Right ventricle myocardium inferior (tissue), 1 donor: ENCODE measurements around the gene EGLN1. TPM values are rescaled to one million over a fixed set of nuclear protein-coding genes. Genes with fewer than 3 reads are reported as not detected.

Experiments used
- ATAC-seq: fragments of 200-7000 bp; cut with Tn5 transposase; one replicate; pipeline ENCODE4 v1.9.1; 2020; ENCODE audit warnings: mild to moderate bottlenecking, moderate library complexity
- DNase-seq: peaks from one replicate; pipeline ENCODE4 v3.0.0; 2021; ENCODE audit errors: missing footprints
- intact Hi-C: fragments of 100-400 bp; cut with DNase I; formaldehyde crosslinking; loops from one replicate; pipeline ENCODE4 v1.11.0; 2022
- total RNA-seq: library from RNA; stranded (reverse); fragmentation: NEBNext Ultra II Directional; extraction: Animal tissue kit (Norgen Biotek cat#: 25700); gene quantifications from one replicate; pipeline ENCODE4 v1.2.1, GENCODE V29; 2021
- donor health status: DM: no; HTN: yes; CAD: no; lungs with severe emphysema.

Gene EGLN1
- total RNA-seq, 1 donor from 2014 or later, result 86.0 TPM

DNA sequence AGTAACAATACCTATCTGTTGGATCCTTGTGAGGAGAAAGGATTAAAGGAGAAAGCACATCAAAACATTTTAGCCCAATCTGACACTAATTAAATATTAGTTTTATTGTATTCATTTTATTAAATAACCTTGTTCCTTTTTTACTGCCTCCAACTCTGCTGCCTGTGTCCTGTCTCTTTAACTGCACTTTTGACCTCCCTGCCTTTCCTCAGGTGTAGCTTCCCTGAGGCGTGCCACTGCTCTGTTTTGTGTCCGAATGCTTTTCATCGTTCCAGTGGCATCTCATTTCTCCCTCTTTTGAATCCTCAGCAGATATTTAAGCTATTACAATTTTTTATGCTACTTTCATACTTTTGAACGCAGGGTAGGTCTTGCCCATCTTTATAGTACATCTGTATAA, 73.6 kb downstream of the EGLN1 start:
- intact Hi-C loops, result no loop called here
- no peak for DNase-seq
- no peak for ATAC-seq

DNA sequence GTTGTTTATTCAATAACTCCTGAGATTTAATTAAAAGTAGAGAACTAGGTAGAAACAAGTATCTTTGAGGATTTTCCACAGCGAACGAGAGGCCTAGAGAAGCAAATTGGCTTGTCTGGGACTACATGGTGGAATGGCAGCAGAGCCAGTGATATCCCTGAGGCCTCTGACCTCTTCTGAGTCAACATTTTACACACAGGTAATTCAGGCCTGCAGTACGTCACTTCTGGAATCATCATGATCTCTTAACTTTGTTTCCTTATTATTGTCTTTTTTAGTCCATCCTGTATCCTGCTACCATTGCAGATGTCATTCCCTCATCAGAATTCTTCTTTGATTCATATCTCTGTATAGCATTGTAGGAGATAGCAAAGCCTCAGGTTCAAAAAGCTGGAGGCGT, 74.1 kb downstream of the EGLN1 start:
- DNase-seq (no peak), ATAC-seq (no peak)
- intact Hi-C loops, result no loop called here

DNA sequence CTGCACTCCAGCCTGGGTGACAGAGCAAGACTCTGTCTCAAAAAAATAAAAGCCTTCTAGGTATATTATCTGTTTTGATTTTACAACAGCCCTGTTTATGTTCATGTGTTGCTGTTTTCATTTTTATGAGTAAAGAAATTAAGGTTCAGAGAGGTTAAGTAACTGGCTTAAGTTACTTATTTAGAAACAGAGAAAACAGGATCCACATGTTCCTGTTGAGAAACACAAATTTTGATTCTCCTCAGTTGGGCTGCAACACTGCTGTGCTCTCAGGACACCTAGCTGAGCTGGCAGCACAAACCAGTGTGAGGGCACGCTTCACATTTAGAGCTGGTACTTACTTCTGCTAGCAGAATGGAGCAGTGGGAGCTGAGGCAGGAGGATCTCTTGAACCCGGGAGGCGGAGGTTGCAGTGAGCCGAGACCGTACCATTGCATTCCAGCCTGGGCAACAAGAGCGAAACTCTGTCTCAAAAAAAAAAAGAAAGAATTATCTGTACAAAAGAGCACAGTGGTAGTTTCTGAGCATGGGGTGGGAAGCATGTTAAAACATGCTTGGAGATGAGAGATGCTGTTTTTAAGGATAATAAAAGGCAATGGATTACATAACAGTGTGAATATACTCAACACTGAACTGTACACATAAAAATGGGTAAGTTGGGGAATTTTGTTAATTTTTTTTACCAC, 81.6 kb downstream of the EGLN1 start:
- DNase-seq (no peak), ATAC-seq (no peak)
- intact Hi-C loops, result no loop called here

DNA sequence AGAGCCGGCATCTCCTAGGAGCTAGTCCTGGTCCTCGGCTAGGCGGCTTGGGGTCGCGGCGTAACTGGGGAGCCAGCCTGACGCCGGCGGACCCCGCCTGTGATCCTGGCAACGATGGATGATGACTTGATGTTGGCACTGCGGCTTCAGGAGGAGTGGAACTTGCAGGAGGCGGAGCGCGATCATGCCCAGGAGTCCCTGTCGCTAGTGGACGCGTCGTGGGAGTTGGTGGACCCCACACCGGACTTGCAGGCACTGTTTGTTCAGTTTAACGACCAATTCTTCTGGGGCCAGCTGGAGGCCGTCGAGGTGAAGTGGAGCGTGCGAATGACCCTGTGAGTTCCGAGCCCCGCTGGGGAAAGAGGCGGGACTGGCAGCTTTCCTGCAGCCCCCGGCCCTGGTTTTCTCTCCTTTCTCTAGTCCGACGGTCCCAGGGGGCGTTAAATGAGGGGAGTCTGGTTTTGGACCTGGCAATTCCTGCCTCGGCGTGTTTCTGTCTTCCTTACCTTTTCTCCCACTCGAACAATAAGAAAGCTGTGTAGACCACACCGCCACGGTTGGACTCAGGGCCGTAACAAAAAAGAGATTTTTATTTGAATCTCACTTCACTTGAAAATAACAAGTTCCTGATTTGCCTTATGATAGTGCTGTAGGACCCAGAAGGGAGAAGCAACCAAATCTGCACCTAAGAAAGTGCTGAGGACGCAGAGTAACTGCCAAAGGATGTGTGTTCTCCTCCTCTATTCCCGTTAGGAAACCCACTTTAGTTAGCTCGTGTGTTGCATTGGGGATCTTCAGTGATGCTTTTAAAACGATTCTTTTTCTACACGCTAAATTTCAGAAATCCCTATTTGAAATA, 83.6 kb downstream of the EGLN1 start, which contains the start of gene SPRTN:
SPRTN (plus strand) TSS at position 24 of the 859 bp plus-strand sequence; CDS start at position 115, 91 bp downstream.
- ATAC-seq (peak; percentile 83), DNase-seq (no peak)
- intact Hi-C loops, result no loop called here

DNA sequence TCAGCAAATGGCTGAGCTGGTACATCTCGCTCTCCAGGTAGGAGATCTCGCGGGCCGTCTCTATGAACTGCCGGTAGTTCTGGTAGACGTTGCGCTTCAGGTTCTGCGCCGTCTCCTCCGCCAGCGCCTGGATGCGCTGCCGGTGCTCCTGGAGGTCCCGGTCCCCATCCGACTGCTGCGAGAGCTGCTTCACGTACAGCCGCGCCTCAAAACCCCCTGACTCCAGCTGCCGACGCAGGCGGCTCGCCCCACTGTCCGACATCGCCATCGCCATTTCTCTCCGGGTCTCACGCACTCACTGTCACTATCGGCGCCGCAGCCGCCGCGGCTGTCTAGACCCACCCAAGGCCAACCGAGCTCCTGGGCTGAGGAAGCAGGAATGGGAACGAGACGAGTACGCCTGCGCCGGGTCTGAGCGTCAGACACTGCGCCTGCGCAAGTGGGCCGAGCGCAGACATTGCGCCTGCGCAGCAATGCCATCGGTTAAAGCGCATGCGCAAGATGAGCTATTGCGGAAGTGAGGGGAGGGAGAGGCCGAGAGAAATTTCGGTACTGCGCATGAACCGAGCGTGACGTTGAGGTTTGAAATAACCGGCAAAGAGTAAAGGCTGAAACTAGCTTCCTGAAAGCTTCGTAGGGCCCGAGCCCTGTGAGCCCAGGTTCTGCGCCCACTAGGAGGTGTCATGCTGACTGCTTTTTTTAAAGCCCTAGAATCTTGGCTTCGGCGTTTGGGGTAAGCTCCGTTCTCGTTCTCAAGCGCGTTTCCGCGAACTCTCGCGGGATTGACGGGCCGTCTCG, 84.4 kb downstream of the EGLN1 start, which contains the start of gene EXOC8:
EXOC8 (minus strand) TSS at position 381 of the 798 bp plus-strand sequence; CDS start at position 274, 107 bp downstream.
- ATAC-seq, result peak; percentile 97
- intact Hi-C loops, result loop anchor here (1.0 to 2.0 kb wide), 2 partner anchors 59 to 96 kb away; partner anchors contain the start of gene GNPAT
- DNase-seq, result peak; percentile 95

DNA sequence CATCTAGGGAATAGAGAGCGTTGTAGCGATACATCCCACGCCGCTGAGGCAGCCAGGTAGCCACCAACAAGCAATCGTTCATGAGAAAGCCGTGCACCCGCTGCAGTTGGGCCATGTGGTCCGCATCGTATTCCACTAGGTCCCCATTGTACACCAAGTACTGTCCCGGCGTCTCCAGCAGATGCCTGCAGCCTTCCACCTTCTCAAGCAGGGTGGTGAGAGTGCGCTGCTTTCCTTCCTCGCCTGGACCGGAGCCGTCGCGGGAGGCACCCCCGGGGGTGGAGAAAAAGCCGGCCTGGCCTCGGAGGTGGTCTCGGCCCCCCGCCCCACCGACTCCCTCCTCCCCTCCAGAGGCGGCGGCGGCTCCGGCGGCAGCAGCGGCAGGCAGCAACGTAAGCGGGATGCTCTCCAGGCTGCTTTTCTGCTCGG, 85.0 kb downstream of the EGLN1 start:
- ATAC-seq (no peak), DNase-seq (no peak)
- intact Hi-C loops, result loop anchor here (1.0 to 2.0 kb wide), 2 partner anchors 58 to 96 kb away; partner anchors contain the start of gene GNPAT

DNA sequence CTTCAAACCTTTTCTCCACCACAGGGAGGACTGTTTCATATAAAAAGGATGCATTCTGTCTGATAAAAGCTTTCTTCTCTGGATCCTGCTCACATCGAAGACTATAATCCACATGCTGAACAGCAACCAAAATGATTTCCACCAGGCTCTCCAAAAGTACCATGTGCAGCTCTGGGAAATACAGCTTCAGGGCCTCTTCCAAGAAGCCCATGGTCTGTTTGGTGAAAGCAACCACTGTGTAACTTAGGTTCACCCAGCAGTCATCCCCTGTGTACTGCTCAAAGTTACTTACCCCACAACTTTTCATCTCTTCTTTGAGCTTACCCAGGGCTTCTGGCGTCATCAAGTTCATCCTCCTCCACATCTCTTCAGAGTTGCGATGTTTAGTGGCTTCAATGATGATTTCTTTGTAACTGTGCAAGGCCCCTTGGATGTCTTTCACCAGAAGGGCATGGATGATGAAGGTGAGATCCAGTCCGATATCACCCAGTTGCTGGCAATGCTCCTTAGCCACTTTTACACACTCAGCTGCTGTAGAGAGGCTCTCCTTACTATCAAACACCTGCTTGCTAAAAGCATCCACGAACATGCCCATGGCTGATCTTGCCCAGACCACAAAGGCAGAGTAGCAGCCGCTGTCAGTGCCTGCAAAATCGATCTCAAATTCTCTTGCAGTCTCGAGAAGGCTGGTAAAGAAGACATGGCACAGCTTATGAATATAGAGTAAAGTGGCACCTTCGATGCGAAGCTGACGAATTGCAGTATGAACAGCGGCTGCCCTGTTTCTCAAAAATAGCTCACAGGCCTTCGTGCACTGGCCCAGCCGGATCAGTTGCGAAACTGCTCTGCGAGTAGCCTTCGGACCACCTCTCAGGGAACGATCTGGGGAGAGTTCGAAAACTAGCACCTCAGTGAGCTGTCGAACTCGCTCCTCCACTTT, 86.2 kb downstream of the EGLN1 start:
- DNase-seq (no peak), ATAC-seq (no peak)
- intact Hi-C loops, result loop anchor here (2.0 kb wide), 1 partner anchor 57 kb away; no protein-coding TSS in a partner anchor

DNA sequence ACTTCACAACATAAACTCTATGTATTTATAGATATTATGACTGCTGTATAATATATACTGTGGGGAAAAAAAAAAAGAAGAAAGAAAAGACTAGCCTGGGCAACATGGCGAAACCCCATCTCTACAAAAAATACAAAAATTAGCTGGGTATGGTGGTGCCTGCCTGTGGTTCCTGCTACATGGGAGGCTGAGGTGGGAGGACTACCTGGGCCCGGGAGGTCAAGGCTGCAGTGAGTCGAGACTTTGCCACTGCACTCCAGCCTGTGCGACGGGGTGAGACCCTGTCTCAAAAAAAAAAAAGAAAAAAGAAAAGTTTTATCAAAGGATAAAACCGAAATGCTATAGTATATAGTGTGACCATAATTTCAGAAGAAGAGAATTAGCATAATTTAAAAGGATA, 87.1 kb downstream of the EGLN1 start:
- DNase-seq, result no peak
- intact Hi-C loops, result no loop called here
- no peak for ATAC-seq

DNA sequence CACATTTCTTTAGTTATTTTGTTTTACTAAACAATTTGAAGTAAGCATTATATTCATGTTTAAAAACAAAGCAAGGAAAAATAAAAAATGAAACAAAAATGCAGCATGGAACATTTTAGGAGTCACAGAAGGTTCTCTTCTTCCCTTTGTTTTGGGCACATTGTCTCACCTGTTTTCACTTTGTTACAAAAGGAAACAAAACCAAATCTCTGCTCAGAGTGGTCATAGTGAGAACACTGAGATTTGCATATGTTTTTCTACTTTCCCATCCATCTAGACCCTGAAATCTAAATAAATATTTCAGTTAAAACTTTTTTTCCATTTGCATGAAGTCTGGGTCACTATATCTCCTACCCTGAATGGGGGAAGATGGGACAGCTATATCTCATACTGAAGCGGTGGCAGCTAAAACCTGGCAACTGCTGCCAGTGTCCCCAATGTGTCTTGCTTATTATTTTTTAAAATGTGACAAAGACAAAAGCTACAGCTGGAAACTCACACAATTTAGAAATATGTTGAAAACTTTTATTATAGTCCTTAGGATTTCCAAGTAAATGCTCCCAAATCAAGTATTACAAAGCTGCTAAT, 87.9 kb downstream of the EGLN1 start:
- ATAC-seq, result no peak
- intact Hi-C loops, result no loop called here
- no peak for DNase-seq

DNA sequence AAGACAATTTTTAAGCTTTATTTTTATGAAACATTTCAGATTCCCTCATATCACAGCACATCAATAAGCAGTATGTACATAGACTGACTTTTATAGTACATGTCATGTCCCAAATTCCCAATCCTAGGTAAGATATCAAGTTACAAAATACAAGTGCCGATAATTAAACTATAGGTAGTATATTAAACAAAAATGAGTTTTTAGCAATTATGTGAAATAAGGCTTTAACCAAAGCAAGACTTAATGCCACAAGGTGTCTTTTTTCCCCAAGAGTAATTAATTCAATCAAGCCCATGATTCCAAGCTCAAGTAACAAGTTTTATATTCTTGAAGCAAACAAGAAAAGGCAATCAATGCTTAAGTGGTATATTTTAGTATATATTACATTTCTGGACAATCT, 89.3 kb downstream of the EGLN1 start:
- intact Hi-C loops, result no loop called here
- ATAC-seq (no peak), DNase-seq (no peak)

DNA sequence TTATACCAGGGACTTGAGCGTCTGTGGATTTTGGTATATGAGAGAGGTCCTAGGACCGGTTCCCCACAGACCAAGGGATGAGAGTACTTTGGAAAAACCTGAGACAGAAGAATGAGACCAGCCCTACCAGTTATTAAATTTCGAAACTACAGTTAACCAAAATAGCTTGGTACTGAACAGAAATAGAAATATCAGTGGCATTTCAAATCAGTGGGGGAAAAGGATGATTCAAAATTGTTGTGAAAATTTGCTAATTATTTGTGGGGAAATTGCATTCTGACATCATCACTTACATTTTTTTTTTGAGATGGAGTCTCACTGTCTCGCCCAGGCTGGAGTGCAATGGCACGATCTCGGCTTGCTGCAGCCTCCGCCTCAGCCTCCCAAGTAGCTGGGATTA, 92.6 kb downstream of the EGLN1 start:
- ATAC-seq, result no peak
- no peak for DNase-seq

DNA sequence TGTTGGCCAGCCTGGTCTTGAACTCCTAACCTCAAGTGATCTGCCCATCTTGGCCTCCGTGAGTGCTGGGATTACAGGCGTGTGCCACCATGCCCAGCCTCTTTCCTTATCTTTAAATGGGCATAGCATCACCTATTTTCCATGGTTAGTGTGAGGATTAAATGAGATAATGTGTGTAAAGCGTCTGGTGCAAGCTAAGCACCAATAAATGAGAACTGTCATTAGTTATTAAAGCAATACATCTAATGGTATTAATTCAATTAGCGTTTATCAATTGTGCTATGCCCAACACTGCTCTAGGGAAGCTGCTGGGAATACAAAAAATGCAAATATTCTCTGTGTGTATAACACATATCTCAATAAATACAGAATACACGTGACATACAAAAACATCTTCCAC, 94.5 kb downstream of the EGLN1 start:
- intact Hi-C loops, result no loop called here
- ATAC-seq, result no peak
- DNase-seq, result no peak

More for the DNA sequence above, 92.6 kb downstream of the EGLN1 start:
- intact Hi-C loops, result no loop called here

DNA sequence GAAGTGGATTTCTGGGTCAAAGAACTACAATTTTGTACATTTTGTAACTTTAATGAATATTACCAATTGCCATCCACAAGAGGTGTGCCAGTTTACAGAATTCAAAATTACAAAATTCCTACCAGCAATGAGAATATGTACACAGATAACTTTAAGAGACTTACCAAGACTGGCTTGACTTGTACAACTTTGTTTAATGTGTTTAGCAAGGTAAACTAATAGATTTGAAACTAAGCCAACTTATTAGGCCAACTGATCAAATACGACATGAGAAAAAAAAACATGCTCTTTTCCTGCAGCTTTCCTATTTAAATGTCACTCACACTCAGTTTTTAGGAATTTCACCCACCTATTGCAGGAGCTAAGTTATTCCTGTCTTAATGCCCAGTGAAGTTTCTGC, 95.8 kb downstream of the EGLN1 start:
- DNase-seq (no peak), ATAC-seq (no peak)
- intact Hi-C loops, result no loop called here

DNA sequence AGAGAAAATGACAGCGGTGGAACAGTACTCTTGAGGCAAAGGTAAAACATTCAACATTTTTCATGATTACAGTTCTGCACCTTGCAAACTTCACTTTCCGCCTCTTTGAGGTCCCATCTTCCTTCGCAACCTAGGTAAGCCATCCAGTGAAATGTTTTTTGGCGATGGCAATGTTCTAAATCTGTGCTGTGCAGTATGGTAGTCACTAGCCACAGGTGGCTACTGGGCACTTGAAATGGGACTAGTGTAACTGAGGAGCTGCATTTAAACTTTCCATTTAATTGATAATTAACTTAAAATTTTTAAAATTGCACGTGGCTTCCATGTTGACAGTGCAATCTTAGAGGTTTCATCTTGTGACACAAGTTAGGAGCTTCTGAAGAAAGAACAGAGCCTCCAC, 97.4 kb downstream of the EGLN1 start:
- intact Hi-C loops, result no loop called here
- ATAC-seq (no peak), DNase-seq (no peak)

DNA sequence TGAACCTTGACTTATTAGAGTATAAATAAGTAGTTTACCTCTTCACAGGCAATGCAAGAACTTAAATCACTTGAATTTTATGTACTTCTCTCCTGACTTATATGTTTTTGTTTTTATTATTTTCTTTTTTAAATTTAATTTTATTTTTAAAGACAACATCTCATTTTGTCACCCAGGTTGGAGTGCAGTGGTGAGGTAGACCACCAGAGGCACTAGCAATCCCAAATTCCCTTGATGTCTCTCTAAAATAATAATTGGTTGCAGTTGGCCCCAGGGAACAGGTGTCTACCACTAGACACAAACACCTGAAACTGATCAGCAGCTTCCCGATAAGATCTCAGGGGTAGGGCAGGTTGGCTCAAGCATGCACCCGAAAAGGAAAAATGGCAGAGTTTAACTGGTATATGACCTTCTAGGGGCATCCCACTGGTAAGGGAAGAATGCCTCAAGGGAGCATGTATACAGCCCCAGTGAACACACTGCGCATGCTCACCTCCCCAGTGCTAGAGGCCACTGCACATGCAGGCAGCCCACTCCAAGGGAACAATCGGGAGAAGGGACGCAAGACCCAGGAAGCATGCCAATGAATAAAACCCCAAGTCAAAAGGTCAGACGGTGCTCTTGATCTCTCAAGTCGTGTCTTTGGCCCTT, 99.1 kb downstream of the EGLN1 start:
- intact Hi-C loops, result no loop called here
- no peak for ATAC-seq
- no peak for DNase-seq

DNA sequence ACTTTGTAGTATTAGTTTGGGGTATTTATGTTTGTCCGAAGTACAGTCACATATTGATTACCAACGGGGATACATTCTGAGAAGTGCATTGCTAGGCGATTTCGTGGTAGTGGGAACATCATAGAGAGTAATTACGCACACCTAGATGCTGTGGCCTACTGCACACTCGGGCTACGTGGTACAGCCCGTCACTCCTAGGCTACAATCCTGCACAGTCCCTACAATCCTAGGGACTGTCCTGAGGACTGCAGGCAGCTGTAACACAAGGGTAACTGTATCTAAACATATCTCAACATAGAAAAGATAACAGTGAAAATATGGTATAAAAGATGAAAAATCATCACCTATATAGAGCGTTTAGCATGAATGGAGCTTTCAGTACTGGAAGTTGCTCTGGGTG, 103.0 kb downstream of the EGLN1 start:
- no peak for DNase-seq
- intact Hi-C loops, result no loop called here
- no peak for ATAC-seq

DNA sequence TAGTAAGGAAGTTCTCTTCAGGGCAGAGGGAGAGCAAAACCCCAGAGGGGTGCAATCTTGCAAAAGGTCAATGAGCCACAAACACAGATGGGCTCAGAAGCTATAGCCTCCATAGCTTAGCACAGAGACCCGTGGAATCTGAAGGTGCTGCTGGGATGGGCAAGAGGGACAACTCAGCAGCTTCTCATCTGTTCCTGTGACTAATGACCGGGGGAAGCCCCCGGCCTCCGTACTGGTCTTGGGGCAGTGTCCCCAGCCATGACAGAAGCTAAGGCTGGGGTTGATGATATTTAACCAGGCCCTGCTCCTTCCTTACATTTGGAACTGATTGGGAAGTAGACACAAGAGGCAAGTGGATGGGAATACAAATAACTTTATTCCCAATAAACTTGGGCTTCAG, 103.5 kb downstream of the EGLN1 start:
- intact Hi-C loops, result no loop called here
- no peak for DNase-seq
- ATAC-seq, result no peak
